HepG2 (cell line): ENCODE results near the gene PHLDB1. TPM values are rescaled to one million over a fixed set of nuclear protein-coding genes. Genes with fewer than 3 reads are reported as not detected.
A peak's percentile ranks its signal among the peaks of the same experiment; 100 is the strongest.

Experiments
- ARID3A ChIP-seq: IDR thresholded peaks from 2 replicates; pipeline ENCODE4 v1.6.1; 2012; ENCODE audit warnings: low read depth, low read length, improper control_type of control experiment
- ARNT2 ChIP-seq: sonication (generic); formaldehyde crosslinking; IDR thresholded peaks from 2 replicates; pipeline ENCODE4 v1.8.0; 2022; ENCODE audit warnings: mild to moderate bottlenecking, low read depth, missing genetic modification reagents, moderate library complexity
- BCL3 ChIP-seq: sonication (generic); formaldehyde crosslinking; IDR thresholded peaks from 2 replicates; pipeline ENCODE4 v1.5.1; 2020; ENCODE audit warnings: mild to moderate bottlenecking, missing genetic modification reagents, moderate library complexity
- CCAR2 ChIP-seq: fragments of 200-400 bp; formaldehyde crosslinking; optimal IDR thresholded peaks from 2 replicates; pipeline ENCODE3; 2018; ENCODE audit warnings: low read depth, mild to moderate bottlenecking, low read length, moderate library complexity
- KAT2B ChIP-seq: fragments of 150-350 bp; IDR thresholded peaks from 2 replicates; pipeline ENCODE4 v1.6.1; 2014; ENCODE audit warnings: low read depth, low read length, borderline replicate concordance
- SOX5 ChIP-seq: IDR thresholded peaks from 2 replicates; pipeline ENCODE4 v1.6.1; 2016; ENCODE audit warnings: borderline replicate concordance
- THAP11 ChIP-seq: IDR thresholded peaks from 2 replicates; pipeline ENCODE4 v1.6.1; 2016; ENCODE audit warnings: missing biosample characterization, missing genetic modification reagents
- ZNF766 ChIP-seq: sonication (generic); formaldehyde crosslinking; IDR thresholded peaks from 2 replicates; pipeline ENCODE4 v1.5.0; 2020; ENCODE audit warnings: missing genetic modification reagents, borderline replicate concordance
- ZNF879 ChIP-seq: sonication (generic); formaldehyde crosslinking; IDR thresholded peaks from 2 replicates; pipeline ENCODE4 v1.8.1; 2023; ENCODE audit warnings: missing genetic modification reagents
- polyA plus RNA-seq, 8 experiments: library from polyadenylated mRNA; depleted of rRNA in 3 of 8; stranded (reverse) in 7 of 8; unstranded in 1 of 8; fragments of >200 nt; fragmentation: Illumina TruSeq in 4 of 8; extraction: Trizol in 4 of 8; gene quantifications; 2 replicates each; pipeline versions ENCODE4 v1.2.1 to v1.2.3, GENCODE V29; 2011 to 2016; ENCODE audit warnings: low read depth in 4 of 8, missing spikeins in 1 of 8, mixed read lengths in 1 of 8; ENCODE audit not compliant: insufficient read depth in 1 of 8
- total RNA-seq, 5 experiments: library from RNA; depleted of rRNA; stranded (reverse); fragments of >200 nt; fragmentation: Illumina TruSeq; extraction: Trizol; gene quantifications; 2 replicates each; pipeline ENCODE4 v1.2.3, GENCODE V29; 2016; ENCODE audit warnings: low read depth in 1 of 5
- TF ChIP-seq, protein P1 (sequence below): sonication (generic); formaldehyde crosslinking; IDR thresholded peaks from 2 replicates; pipeline ENCODE4 v1.4.0; 2020; ENCODE audit warnings: missing genetic modification reagents
- TF ChIP-seq, protein P2 (sequence below): sonication (generic); formaldehyde crosslinking; IDR thresholded peaks from 2 replicates; pipeline ENCODE4 v1.4.0; 2020; ENCODE audit warnings: missing genetic modification reagents
- TF ChIP-seq, protein P3 (sequence below): sonication (generic); formaldehyde crosslinking; IDR thresholded peaks from 2 replicates; pipeline ENCODE4 v1.9.0; 2022; ENCODE audit warnings: missing genetic modification reagents, mild to moderate bottlenecking, borderline replicate concordance
- TF ChIP-seq, protein P4 (sequence below): IDR thresholded peaks from 2 replicates; pipeline ENCODE4 v1.6.1; 2016; ENCODE audit warnings: low read depth, control low read depth
- TF ChIP-seq, protein P5 (sequence below): sonication (generic); formaldehyde crosslinking; conservative IDR thresholded peaks from 2 replicates; pipeline ENCODE4 v1.4.0; 2020; ENCODE audit warnings: missing genetic modification reagents

Gene PHLDB1
- total and polyA plus RNA-seq, 2 of the 13 experiments (the other 11 are each of a cell fraction or from before 2014, with no cell fraction given), result 13.8 to 14.2 TPM

DNA sequence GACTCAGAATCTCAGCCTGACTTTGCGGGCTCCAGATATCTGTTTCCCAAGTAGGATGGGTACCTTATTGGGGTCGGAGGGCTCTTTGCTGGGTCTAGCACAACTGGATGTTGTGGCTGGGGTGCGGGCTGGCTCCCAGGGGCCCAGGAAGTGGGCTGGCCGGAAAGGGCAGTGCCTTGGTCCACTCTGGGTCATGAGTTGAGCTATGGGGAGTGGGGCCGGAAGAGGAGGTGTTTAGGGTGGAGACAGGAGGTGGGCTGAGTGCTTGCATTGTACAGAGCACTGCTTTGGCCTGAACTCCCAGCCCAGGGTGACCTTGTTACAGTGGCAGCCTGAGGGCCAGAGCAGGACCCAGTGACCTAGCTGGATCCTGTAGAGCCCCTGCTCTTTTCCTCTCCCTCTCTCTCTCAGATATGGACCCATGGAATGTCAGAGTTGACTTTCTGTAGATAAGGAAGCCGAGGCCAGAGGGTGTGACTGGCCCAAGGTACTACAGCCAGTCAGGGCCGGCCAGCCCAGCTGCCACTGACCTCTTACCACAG lies 13.2 kb downstream of the PHLDB1 start (continued):
- TF ChIP-seq, protein P1, sequence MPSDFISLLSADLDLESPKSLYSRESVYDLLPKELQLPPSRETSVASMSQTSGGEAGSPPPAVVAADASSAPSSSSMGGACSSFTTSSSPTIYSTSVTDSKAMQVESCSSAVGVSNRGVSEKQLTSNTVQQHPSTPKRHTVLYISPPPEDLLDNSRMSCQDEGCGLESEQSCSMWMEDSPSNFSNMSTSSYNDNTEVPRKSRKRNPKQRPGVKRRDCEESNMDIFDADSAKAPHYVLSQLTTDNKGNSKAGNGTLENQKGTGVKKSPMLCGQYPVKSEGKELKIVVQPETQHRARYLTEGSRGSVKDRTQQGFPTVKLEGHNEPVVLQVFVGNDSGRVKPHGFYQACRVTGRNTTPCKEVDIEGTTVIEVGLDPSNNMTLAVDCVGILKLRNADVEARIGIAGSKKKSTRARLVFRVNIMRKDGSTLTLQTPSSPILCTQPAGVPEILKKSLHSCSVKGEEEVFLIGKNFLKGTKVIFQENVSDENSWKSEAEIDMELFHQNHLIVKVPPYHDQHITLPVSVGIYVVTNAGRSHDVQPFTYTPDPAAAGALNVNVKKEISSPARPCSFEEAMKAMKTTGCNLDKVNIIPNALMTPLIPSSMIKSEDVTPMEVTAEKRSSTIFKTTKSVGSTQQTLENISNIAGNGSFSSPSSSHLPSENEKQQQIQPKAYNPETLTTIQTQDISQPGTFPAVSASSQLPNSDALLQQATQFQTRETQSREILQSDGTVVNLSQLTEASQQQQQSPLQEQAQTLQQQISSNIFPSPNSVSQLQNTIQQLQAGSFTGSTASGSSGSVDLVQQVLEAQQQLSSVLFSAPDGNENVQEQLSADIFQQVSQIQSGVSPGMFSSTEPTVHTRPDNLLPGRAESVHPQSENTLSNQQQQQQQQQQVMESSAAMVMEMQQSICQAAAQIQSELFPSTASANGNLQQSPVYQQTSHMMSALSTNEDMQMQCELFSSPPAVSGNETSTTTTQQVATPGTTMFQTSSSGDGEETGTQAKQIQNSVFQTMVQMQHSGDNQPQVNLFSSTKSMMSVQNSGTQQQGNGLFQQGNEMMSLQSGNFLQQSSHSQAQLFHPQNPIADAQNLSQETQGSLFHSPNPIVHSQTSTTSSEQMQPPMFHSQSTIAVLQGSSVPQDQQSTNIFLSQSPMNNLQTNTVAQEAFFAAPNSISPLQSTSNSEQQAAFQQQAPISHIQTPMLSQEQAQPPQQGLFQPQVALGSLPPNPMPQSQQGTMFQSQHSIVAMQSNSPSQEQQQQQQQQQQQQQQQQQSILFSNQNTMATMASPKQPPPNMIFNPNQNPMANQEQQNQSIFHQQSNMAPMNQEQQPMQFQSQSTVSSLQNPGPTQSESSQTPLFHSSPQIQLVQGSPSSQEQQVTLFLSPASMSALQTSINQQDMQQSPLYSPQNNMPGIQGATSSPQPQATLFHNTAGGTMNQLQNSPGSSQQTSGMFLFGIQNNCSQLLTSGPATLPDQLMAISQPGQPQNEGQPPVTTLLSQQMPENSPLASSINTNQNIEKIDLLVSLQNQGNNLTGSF (CRISPR knock-in tag), result no peak; the same call in 1 of the 2 replicates
- TF ChIP-seq ZNF879 (CRISPR knock-in tag) (no peak), ZNF766 (CRISPR knock-in tag) (no peak; the same call in 1 of the 2 replicates), ARNT2 (CRISPR knock-in tag) (no peak), KAT2B (no peak), ARID3A (no peak), BCL3 (no peak; the same call in 1 of the 2 replicates), THAP11 (CRISPR knock-in tag) (peak; percentile 69; the same call in 1 of the 2 replicates), CCAR2 (no peak), SOX5 (CRISPR knock-in tag) (no peak)
- TF ChIP-seq, protein P2, sequence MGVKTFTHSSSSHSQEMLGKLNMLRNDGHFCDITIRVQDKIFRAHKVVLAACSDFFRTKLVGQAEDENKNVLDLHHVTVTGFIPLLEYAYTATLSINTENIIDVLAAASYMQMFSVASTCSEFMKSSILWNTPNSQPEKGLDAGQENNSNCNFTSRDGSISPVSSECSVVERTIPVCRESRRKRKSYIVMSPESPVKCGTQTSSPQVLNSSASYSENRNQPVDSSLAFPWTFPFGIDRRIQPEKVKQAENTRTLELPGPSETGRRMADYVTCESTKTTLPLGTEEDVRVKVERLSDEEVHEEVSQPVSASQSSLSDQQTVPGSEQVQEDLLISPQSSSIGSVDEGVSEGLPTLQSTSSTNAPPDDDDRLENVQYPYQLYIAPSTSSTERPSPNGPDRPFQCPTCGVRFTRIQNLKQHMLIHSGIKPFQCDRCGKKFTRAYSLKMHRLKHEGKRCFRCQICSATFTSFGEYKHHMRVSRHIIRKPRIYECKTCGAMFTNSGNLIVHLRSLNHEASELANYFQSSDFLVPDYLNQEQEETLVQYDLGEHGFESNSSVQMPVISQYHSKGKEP, result no peak
- TF ChIP-seq, protein P3, sequence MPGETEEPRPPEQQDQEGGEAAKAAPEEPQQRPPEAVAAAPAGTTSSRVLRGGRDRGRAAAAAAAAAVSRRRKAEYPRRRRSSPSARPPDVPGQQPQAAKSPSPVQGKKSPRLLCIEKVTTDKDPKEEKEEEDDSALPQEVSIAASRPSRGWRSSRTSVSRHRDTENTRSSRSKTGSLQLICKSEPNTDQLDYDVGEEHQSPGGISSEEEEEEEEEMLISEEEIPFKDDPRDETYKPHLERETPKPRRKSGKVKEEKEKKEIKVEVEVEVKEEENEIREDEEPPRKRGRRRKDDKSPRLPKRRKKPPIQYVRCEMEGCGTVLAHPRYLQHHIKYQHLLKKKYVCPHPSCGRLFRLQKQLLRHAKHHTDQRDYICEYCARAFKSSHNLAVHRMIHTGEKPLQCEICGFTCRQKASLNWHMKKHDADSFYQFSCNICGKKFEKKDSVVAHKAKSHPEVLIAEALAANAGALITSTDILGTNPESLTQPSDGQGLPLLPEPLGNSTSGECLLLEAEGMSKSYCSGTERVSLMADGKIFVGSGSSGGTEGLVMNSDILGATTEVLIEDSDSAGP (CRISPR knock-in tag), result peak; percentile 86
- TF ChIP-seq, protein P4, sequence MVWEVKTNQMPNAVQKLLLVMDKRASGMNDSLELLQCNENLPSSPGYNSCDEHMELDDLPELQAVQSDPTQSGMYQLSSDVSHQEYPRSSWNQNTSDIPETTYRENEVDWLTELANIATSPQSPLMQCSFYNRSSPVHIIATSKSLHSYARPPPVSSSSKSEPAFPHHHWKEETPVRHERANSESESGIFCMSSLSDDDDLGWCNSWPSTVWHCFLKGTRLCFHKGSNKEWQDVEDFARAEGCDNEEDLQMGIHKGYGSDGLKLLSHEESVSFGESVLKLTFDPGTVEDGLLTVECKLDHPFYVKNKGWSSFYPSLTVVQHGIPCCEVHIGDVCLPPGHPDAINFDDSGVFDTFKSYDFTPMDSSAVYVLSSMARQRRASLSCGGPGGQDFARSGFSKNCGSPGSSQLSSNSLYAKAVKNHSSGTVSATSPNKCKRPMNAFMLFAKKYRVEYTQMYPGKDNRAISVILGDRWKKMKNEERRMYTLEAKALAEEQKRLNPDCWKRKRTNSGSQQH (CRISPR knock-in tag), result no peak
- TF ChIP-seq, protein P5, sequence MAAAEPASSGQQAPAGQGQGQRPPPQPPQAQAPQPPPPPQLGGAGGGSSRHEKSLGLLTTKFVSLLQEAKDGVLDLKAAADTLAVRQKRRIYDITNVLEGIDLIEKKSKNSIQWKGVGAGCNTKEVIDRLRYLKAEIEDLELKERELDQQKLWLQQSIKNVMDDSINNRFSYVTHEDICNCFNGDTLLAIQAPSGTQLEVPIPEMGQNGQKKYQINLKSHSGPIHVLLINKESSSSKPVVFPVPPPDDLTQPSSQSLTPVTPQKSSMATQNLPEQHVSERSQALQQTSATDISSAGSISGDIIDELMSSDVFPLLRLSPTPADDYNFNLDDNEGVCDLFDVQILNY (CRISPR knock-in tag), result no peak
